CD4-positive, alpha-beta T cell treated with Interferon alpha-2 for 1 hour (primary cell): ENCODE measurements around the gene ARAP1.

Source experiments
- DNase-seq, 2 donors: peaks; one replicate each; pipeline ENCODE4 v3.0.0-alpha.2; 2020 to 2022

ARAP1 gene

DNA sequence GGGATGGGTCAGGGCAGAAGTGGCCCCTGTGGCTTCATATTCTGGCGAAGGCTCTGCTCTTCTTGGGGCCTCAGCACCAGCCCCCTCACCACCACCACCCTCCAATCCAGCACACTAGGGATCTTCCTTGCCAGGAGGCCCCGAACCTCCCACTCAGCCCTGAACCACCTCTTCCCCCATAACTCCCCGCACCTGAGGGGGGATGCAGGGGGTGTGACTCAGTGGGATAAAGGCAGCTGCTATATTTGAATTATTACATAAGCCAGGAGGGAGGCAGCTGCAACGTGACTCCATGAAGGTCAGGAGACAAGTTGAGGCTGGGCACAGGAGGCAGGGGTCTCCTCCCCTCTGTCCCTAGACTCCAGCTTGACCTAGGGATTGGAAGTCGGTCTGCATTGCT lies 72.3 kb downstream of the ARAP1 start:
- DNase-seq = no peak

DNA sequence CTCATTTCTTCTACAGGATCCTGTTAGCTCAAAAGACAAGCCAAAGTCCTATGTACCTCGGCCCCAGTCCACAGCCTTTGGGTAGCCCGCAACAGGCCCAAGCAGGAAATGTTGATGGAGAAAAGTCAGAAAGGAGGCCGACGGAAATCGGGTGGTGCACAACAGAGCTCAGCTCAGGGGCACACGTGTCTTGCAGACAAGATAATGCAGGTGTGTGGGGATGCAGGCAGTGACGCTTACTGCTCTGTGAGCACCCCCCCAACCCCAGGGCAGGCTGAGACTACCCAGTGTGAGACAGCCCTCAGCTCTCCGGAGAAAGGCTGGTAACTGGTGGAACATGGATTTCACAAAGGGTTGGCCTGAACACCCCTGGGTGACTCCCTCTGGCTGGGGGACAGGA lies 73.7 kb downstream of the ARAP1 start:
- no peak for DNase-seq

DNA sequence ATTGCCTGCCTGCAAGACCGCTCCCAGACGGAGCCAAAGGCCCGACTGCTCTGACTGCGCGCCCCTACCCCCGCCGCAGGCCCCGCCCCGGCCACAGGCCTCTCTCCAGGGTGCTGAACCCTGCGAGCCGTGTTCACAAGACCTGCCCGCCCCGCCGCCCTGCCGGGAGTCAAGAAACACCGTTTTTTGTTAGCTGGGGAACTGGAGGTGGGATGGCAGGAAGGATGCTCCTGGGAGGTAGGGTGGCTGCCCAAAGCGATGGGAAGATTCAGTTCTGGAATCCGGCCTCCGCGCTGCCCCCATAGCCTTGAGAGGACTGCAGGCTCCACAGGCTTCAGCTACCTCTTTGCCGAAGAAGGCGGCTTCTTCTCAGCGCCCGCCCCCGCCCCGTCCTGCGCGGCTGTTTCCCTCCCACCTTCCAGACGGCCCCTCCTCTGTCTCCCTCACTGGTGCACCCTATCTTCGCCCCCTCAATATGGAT lies 75.3 kb downstream of the ARAP1 start:
- peak; percentile 39 to 62 for DNase-seq

DNA sequence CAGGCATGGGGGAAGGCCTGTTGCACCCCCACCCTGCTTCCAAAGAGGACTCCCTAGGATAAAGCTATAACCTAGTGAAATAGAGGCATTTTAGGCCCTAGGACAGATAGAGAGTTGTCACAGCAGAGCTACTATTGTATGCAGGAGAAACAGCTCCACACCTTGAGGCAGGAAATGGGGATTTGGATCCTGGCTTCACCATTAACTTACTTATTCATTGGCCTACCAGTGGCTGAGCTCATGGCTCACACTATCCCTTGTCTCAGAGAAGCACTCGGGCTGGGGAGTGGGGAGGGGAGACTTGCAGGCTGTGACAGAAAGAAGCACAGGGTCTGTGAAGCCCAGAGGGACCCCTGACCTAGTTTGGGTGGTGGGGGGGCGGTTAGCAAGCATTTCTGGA lies 77.0 kb downstream of the ARAP1 start:
- no peak for DNase-seq

DNA sequence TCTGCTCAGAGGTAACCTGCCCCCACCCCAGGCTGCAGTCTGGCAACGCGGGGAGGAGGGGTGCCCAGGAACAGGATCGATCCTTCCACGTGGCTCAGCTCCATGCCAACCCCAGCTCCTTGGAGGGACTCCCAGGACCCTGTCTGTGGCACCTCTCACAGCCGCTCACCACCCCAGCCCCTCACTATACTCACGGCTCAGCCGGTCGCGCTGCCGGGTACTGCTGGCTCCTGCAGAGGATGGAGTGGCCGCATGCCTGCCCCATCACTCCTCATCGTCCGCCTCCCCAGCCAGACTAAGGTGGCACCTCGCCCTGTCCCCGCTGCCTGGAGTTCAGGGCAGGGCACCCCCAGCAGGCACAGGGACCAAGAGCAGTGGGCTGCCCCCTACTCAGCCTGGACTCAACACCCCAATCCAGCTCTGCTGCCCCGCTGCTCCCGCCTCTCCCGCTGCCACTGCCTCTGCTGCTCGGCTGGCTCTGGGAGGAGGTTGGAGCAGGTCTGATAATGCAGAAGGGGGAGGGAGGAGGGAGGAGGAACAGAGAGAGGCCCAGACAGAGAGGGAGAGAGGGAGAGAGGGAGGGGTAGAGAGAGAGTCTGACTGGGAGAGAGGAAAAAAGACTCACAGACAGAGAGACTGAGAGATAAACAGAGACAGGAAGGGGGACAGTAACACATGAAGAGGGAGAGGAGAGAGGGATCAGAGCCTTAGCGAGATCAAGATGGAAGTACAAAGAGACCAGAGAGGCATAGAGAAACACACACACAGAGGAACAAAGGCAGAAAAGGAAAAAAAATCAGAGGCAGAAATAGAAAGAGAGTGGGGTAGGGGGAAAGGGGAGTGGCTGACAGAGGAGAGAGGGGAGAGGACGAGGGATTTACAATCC lies 78.0 kb downstream of the ARAP1 start, which contains the start of gene PDE2A:
Gene PDE2A, minus strand, starts transcription at position 480 of the 886 bp plus-strand sequence. Its CDS starts 215 bp downstream, at position 265.
- no peak for DNase-seq

DNA sequence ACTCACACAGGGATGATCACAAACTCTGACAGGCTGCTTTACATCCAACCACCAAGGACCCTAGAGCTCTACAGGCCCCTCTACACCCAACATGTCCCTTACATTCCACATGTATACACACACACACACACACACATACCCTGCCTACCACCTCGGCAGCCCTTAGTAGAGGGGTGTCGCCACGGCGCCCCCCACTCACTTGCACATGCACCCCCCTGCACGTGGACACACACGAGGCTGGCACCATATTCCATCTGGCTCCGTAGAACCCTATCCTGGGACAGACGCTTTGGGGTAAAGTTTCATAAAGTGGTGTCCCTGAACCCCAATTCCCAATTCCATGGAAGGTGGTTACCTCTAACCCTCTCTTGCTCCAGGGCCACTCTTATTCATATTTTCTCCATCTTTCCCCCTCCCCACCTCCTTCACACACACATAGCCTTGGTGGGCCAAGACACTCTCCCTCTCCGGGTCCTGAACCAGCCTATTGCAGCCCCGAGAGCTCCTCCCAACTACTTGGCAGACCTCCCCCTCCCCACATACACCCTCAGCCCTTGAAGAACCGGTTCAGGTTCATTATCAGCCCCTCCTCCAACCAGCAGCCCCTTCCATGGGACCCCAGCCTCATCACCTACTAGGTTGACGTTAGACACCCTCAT lies 78.8 kb downstream of the ARAP1 start:
- DNase-seq = no peak

DNA sequence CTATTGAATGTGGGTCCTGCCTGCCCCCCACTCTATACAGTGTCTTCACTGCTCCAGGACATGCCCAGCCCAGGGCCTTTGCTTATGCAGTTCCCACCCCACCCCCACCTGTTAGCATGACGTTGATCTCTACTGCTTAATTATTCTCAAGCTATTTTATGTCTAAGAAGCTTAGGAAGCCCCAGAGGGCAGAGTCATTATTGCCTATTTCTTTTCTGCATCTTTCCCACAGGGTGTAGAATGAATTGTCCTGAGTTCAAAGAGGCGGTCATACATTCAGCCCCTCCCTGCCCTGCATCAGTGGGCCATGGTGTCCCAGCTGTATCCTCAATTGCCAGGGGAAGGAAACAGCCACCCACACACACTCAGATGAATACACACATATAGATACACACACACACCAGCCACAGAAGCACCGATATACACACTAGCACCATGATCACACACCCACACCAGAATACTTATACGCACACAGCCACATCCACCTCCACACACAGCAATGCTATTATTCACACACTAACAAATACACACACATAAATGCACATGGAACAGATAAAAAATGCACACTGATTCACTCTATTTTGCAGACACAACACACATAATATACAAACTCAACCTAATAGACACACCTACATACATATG lies 79.5 kb downstream of the ARAP1 start:
- DNase-seq = no peak

DNA sequence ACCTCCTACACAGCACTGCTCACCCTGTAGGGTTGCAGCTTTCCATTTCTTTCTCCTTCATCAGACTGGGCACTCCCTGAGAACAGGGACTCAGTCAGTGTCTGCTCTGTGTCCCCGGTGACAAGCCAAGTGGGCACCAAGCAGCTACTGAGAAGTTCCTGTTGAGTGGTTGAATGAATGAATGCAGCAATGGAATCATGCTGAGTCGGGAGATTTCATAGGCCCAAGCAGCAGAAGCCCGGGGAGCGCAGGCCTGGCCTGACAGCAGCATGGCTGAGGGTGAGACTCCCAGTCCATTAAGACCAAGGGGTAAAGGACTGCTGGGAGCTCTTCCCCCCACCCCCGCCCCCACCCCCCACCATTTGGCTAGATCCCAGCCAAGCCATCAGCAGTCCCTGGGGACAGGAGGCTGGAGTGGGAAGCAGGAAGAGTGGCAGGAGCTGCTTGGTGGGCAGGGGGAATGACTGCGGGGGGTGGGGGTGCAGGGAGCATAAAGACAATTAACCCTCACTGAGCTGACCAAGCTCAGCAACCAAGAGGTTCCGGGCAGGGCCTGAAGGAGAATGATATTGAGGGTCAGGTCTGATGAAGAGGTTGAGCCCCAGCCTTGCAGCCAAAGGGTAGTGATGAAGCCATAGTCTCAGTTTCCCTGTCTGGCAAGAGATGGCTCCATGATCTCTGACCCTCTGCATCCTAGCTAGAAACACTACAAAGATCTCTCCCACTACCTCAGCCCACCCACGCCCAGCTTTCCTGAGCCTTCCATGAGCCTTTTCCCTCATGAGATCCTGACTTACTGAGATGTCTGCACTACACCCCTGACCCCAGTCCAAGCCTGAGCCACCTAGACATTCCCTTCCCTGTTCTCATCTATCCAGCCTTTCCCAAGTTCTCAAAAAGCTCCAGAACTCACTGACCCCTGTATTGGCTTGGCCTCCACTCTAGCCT lies 80.8 kb downstream of the ARAP1 start:
- DNase-seq = no peak

DNA sequence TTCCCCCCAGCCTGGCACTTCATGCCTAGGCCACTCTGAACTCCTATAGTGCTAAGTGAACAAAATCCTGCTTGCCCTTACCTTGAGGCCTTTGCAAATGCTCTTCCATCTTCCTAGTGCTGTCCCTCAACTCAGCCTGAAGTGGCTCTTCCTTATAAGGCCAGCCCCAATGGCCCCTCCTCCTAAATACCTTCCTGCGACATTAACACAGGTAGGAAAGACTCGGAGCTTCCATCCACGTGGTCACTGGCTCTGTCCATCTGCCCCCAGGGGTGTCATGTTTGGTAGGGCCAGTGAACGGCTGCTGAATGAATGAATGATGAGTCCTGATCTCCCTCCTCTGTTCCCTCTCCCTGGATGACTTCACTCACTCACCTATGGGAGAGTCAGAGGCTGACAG lies 82.2 kb downstream of the ARAP1 start:
- DNase-seq = no peak

DNA sequence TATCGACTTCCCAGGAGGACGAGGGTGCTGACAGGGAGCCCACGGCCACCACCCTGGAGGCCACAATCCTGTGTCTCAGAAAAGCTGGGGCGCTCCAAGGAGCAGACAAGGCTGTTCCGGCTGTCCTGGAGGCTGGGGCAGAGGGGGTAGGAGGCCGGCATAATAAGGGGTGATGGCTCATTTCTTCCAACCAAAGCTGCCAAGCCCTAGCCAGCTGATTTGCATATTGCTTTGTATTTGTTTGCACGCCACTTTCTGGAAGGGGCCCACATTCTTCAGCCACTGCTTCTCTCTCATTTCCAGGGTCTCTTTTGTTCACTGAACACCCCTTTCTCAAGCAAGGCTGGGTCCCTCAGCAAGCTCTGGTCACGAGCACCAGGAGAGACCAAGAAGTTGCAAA lies 82.7 kb downstream of the ARAP1 start:
- no peak for DNase-seq

DNA sequence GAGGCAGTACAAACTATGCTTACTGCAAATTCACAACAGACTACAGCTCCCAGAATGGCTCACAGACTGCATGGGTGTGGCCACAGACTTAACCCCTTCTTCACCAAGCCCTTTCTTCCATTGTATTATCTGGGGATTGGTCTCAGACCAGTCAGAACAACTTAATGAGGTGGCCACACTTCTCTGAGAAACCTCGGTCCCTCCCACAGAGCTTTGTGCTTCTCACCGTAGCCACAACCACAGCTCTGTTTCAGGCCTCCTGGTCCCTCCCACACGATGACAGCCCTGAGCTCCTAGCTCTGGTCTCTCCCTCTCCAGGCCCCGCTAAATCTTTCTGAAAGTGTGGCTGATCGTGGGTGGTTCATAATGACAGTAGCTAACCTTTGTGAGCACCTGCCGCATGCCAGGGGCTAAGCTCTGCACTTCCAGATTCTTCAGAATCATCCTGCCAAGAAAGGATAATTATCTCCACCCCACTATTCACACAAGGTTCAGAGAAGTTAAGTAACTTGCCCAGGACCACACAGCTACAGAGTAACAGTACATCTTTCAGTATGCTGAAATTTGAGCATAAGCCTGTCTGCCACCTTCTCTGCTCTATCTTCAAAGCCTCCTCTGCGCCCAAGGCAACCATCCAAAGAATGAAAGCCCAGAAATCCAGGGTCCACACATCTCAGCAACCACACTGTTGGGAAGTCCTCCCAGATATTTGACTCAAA lies 83.4 kb downstream of the ARAP1 start:
- DNase-seq = no peak

DNA sequence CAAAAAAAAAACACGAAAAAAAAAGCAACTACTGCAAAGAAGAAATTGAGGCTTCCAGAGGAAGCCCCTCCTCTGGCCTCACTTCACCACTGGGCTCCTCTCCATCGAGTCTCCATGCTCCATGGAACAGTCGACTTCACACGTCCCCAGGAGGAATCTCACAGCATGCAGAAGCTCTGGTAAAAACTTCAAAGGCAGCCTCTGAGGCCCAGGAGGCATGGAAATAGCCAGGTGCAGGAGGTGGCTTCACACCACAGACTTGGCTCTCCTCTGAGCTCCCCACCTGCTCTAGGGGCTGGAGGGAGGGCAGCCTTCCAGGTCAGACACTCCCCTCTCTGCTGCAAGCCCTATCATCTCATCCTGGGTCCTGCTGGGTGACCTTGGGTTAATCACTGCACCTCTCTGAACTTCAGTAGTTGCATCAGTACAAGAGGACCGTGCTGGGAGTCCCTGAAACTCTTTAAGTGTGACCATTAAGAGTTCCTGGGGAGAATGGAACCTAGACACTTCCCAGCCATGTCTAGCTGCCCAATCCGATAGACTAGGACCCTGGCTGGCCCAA lies 86.2 kb downstream of the ARAP1 start:
- DNase-seq = no peak

DNA sequence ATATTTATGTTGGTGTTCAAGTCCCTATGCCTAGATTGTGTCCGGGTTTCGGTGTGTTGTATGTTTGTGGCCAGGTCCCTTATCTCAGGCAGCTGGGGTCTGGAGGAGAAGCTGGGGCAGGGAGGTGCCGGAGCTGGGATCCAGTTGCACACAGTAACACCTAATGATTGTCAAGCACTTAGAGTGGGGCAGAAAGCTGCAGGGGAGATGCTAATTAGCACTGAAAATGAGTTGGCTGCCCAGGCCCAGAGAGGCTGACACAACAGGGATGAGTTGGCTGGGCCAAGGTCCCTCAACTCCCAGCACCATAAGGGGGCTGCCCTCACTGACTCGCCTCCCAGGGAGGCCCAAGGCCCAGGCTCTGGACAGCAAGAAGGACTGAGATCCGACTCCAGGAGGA lies 90.2 kb downstream of the ARAP1 start:
- DNase-seq = no peak

DNA sequence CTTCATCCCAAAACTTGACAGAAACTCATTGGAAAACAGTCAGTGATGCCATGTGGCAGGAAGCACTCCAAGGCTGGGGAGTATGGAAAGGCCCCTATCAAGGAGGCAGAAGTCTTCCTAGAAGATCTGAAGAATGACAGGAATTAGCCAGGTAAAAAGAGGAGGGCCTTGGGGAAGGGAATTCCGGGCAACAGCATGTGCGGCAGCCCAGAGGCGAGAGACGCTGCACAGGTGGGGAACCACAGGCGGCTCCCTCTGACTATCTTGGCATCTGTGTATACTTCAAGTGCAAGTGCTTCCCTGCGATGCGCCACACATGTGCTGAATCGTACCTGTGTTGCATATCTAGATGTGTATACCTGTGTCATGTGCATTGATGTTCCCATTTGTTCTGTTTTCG lies 90.7 kb downstream of the ARAP1 start:
- DNase-seq = no peak

DNA sequence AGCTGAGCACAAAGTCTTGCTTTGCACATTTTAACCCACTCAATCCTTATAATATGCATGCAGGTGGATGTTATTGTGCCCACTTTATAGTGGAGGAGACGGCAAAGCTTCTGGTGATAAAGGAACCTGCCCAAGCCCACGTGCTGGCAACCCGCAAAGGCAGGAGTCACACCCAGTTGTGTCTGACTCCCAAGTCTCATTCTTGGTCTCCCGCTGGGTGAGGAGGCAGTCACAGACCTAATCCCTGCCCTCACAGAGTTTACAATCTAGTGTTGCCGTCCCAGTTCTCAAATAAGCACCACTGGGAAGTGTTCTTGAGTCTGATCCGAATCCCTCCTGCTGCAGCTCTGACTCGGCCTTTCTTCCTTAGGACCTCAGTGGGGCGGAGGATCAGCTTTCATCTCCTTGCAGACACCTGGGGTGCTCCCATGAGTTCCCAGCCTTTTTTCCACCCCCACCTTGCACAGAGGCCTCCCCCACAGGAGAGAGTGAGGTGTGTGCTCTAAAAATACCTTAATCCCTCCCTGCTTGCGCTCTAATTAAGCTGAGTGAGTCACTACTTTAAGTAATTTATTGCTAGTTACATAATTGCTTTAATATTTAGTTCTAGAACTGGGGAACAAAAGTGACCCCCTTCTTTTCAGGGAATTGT lies 93.1 kb downstream of the ARAP1 start:
- DNase-seq = no peak

DNA sequence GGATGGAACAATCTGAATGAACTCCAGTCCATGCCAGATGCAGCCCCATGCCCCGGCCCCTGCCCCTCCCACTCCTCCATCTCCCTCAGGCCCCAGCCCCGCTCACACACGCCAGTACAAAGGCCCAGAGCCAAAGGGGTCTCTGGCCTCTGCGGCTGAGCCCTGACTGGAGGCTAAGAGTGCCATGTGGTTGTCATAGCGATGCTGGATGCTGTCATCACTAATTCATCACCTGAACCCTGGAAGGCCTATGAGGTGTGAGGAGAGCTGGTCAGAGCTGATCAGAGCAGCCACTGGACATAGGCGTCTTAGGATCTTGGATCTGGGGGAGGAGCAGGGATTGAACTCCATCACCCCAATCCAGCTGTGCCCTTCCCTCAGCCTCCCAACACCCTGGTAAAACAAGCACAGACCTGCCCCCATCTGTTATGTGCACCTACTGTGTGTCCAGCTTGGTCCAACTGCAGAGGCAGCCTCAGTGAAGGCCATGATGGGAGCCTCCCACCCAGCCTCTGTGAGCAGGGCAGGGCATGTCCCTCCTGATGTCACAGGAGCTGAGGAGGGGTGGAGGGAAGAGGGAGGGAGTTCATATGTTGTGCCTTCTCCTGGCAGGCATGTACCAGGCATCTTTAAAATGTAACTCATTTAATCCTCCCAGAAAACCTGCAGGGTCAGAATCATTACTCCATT lies 94.7 kb downstream of the ARAP1 start:
- DNase-seq = no peak

DNA sequence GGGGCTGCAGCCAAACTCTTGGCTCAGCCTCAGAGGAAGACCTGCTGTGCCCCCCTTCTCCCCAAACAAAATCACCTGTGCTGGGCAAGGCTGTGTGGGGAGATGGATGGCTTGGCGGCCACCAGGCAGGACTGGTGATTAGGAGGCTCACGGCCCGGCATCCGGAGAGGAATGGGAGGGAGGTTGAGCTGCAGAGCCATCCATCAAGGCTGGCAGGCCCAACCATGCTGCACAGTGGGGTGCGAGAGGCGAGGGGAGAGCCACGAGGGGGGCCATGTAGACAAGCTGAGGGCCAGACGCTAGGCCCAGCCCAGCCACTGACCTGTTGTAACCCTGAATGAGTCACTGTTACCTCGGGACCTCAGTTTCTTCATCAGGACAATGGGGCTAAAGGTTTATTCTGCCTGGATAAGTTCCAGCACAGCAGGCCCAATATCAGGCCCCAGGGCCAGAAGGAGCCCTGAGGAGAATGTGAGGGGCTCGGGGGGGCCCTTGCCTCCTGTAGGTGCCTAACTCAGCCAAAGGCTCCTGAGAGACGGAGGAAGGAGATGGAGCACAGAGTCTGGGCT lies 96.2 kb downstream of the ARAP1 start:
- DNase-seq = no peak

DNA sequence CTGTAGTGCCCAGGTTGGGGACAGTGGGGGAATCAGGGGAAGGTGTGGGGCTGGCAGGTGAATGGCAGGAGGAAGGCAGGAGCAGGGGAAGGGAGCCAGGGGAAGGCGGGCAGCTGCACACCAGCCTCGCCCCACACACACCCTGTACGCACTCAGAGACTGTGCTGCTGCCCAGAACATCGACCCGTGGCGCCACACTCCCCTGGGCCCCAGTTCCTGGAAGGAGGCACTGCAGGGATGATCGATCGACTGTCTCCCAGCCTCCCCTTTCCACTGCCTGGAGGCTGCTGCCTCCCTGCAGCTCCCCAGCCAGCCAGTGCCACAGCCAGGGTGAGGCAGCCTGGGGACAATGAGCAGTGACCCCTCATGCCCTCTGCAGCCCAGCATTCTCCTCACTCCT lies 97.2 kb downstream of the ARAP1 start:
- no peak for DNase-seq

DNA sequence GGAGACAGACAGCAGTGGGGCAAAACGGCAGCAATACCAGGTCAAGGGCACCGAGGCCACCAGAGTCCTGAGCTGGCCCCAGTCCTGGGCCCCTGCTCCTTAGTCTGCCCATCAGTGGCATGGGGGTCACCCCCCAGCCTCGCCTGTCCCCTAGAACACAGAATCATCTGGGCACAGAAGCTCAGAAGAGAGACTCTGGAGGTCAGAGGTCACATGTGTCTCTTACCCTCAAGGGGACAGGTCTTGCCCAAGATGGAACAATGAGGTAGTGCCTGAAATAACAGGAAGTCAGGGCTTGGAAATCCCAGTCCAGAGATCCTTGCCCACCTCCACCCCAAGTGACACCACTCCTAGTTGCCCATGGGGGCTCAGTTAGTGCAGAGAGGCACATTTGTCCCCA lies 98.6 kb downstream of the ARAP1 start:
- no peak for DNase-seq
